HG03108 (cell line): ENCODE measurements around the gene SUV39H2.
"Not testable (repeated sequence)": the region's sequence is repeated elsewhere in the genome, so short reads cannot be mapped to it uniquely, and the experiment has no call there.

Experiments
- ATAC-seq: cut with Tn5 transposase; IDR thresholded peaks from one replicate; pipeline ENCODE4 v1.9.1; 2021; ENCODE audit warnings: moderate library complexity; ENCODE audit not compliant: unreplicated experiment

The SUV39H2 gene, protein sequence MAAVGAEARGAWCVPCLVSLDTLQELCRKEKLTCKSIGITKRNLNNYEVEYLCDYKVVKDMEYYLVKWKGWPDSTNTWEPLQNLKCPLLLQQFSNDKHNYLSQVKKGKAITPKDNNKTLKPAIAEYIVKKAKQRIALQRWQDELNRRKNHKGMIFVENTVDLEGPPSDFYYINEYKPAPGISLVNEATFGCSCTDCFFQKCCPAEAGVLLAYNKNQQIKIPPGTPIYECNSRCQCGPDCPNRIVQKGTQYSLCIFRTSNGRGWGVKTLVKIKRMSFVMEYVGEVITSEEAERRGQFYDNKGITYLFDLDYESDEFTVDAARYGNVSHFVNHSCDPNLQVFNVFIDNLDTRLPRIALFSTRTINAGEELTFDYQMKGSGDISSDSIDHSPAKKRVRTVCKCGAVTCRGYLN

DNA sequence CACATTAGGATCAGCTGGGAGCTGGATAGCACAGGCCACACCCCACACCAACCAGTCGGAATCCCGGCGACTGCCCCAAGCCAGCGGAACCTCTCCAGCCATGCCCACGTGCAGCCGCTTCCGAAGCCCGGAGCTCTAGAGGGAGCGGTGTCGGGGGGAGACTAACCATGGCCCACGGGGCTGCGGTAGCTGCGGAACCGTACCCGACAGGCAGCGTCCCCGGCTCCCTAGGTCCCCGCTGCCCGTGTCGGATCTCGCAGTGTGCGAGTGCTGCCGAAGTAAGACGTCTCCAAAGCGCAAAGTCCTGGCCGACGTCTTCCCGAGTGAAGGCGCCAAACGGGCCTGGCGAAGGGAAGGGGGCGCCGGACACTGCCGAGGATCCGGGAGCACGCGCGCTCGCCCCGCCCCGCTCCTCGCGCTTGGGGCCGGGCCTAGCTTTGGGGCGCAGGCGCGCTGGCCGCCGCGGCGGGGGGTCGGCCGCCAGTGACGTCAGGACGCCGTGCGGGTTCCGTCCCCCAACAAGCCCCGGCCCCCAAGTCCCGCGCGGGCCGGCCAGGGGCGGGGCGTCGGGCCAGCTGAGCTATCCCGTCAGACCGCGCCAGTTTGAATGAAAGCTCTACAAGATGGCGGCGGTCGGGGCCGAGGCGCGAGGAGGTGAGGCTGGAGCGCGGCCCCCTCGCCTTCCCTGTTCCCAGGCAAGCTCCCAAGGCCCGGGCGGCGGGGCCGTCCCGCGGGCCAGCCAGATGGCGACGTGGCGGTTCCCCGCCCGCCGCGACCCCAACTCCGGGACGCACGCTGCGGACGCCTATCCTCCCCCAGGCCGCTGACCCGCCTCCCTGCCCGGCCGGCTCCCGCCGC lies at the start of gene SUV39H2:
SUV39H2 (plus strand) TSS at position 601 of the 858 bp plus-strand sequence; CDS start at position 624, 23 bp downstream.
- ATAC-seq = peak; percentile 95

DNA sequence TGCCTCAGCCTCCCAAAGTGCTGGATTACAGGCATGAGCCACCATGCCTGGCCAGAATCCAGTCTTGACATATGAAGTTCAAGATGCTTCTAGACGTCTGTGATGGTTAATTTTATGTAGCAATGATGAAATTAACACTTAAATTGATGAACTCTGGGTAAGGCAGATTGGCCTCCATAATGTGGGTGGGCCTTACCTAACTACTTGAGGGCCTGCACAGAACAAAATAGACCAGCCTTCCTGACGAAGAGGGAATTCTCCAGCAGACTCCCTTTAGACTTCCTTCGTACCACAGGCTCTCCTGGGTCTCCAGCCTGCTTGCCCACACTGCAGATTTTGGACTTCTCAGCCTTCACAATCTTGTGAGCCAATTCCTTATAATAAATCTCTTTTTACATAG lies 45.6 kb upstream of the SUV39H2 start:
- no peak for ATAC-seq

DNA sequence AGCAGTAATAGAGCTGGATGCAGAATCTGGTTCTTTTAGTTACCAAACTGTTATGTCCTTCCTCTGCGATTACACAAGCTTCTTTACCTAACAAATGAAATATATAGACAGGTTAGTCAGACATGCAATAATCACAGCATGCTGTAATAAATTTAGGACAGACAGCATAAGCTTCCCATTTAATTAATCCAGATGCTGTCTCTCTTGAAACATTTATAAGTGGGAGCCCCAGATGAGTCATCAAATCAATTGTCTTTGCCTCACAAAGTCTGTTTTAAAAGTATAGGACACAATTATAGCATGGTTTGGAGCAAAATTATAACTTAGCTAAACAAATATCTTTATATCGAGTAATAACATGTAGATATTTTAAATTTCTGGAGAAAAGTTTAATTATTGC lies 42.5 kb upstream of the SUV39H2 start:
- ATAC-seq = no peak

DNA sequence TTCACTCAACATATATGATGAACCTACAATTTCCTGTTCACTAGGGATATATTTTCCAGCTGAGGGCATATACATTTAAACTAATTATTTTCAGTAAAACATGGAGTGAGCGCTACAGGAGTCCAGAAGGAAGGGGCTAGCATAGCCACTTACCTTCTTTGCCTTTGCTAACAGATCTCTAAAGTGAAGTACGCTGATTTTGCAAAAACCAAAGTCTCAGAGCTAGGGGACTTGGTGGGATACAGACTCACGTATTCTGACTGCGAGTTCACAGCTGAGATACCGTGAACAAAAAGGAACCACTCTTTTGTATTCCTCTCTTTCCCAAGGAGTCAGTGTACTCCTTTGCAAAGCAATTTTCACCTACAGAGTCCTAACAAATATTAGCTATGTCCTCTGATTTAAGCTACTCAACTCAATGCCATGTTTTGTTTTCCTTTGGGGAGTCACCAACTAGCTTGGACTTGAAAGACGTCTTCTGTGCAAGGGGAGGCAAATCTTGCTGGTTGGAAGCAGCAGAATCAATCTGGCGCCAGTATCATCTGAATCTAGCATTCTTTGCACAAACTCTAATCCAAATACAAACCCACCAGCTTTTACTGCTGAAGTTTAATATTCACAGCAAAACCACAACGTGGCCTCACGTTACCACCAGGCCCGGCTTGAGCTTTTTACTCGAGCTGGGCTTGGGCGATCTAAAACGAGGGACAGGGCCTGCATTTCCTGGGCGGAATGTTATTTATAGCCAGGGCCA lies 41.5 kb upstream of the SUV39H2 start:
- ATAC-seq = no peak

DNA sequence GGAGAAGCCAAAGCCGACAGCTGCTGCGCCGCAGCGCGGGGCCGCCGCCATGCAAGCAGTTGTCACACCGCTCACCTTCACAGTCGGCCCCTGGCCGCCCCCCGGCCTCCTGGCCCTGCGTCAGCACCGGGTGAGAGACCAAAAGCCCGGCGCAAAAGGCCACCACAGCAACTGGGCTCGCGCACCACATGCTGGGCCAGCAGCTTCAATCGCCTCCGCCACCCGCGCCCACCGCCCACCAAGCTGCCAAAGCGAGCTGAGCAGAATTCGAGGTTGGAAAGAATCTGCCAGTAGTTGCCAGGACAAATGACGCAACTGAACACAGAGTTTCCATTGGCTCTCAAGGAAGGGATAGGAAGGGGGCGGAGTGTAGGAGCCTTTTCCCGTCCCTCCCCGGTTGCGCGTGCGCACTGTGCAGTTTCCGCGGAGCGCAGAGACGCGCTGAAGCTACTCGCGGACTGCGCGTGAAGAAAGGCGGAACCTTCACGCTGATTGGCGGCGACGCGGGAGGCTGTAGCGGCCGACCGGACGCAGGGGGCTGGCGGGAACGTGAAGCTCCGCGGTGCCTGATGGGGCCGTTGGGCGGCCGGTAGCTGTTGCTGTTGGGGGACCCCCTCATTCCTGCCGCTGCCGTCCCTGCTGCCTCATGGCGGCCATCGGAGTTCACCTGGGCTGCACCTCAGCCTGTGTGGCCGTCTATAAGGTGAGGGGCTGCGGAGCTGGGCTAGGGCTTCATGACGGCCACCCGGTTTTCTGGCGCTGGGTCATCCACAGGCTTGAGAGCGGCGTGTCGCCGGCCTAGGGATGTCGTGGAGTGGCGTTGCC lies 40.7 kb upstream of the SUV39H2 start, which contains the start of the genes CDNF, HSPA14 and MSANTD7:
CDNF (minus strand) TSS at position 281 of the 825 bp plus-strand sequence; CDS start at position 190, 91 bp downstream.
HSPA14 (plus strand) TSS at position 550 of the 825 bp plus-strand sequence; CDS start at position 647, 97 bp downstream.
MSANTD7 (plus strand) TSS at position 550 of the 825 bp plus-strand sequence. CDS start 3,979 bp downstream, outside the sequence.
- peak; percentile 96 for ATAC-seq

DNA sequence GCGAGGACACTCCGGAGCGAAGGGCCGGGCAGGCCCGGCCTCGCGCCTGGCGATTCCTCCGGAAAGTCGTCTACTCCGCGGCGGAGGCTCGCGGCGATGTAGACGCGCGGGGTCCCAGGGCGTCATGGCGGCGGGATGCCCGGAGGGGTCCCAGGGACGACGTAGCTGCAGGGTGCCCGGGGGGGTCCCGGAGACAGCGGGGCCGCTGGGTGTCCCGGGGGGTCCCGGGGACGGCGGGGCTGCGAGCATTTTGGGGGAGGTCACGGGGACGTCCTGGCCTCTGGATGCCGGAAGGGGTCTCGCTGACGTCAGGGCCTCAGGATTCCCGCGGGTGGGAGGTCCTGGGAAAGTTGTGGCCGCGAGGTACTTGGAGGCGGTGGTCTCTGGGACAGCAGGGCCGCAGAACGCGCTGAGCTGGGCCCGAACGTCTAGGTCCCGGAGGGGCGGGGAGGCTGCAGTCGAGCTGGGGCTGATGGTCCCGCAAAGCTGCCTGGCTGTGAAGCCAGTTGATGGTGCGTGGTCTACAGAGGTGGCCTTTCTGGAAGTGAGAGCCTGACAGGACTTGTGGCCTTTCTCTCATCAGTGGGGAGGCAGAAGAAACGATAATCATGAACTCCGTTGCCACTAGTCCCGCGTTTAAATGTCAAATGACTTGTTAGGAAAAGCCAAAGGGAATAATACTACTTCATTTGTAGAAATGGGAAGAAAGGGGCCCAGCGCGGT lies 39.9 kb upstream of the SUV39H2 start:
- ATAC-seq = no peak

DNA sequence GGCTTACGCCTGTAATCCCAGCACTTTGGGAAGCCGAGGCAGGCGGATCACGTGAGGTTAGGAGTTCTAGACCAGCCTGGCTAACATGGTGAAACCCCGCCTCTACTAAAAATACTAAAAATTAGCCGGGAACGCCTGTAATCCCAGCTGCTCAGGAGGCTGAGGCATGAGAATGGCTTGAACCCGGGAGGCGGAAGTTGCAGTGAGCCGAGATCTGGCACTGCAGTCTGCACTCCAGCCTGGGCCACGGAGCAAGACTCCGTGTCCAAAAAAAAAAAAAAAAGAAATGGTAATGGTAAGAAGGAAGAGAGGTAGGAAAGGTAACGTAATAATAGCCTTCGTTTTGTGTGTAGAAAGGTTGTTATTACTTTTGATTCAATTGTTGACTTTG lies 39.4 kb upstream of the SUV39H2 start:
- no peak for ATAC-seq

DNA sequence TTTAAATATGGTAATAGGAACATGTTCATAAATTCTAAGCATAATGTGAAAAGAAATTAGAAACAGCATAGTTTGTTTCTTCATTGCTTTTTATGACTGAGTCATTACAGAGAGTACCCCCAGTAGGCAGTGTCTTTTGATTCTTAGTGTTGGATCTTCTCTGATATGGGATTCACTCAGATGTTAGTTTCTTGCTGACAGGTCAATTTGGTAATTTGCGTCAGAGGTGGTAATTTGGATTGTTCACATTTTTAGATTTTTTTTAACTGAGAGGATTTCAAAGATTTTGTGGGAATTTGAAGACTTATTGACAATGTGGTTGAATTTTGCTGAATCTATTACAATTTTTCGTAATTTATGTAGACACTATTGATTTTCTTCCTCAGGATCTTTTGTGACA lies 38.5 kb upstream of the SUV39H2 start:
- no peak for ATAC-seq

DNA sequence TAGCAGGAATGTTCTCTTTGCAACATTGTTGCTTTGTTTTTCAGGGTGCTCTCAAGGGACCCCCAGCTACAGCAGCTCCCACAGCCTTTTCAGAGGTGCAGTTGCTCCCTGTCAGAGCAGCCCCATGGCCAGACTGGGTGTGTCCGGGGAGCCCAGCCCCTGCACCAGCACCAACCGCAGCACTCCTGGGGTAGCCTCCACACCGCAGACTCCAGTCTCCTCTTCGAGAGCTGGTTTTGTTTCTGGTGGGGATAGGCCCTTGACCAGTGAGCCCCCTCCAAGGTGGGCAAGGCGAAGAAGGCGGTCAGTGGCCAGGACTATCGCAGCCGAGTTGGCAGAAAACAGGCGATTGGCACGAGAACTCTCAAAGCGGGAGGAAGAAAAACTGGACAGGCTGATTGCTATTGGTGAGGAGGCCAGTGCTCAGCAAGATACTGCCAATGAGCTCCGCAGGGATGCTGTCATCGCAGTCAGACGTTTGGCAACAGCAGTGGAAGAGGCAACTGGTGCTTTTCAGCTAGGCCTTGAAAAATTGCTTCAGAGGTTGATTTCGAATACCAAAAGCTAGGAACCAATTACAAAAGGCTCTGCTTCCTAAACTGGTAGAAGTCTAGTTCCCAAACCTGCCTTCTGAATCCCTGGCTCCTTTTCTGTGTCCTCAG lies 35.2 kb upstream of the SUV39H2 start:
- ATAC-seq = no peak

DNA sequence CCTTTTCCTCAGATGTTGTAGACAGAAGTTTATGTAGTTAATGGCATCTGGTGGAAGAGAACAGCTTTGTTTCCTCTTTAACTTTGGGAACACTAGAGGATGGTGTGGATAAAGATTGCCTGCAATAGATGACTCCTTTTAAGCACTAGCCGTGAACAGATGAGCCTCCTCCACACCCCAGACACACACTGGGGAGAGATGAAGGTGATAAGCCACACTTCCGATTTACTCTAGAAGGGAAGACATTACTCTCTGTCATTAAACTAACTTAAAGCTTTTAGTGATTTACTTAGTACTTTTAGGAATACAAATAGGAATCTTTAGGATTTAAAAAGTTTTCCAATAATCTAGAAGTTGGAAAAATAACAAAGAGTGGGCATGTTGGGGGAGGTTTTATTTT lies 33.7 kb upstream of the SUV39H2 start:
- ATAC-seq = no peak

DNA sequence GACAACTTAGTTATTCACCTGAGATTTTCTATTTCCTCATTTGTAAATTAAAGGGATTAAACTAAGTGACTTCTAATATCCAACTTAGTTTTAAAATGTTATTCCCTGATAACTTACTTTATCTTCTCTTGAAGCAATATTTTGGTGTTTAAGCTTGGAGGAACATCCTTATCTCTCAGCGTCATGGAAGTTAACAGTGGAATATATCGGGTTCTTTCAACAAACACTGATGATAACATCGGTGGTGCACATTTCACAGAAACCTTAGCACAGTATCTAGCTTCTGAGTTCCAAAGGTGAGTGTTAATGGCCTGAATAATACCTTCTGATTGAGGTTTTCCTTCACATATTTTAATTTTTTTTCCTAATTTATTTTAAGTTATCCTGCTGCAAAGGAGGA lies 26.4 kb upstream of the SUV39H2 start:
- ATAC-seq = no peak

DNA sequence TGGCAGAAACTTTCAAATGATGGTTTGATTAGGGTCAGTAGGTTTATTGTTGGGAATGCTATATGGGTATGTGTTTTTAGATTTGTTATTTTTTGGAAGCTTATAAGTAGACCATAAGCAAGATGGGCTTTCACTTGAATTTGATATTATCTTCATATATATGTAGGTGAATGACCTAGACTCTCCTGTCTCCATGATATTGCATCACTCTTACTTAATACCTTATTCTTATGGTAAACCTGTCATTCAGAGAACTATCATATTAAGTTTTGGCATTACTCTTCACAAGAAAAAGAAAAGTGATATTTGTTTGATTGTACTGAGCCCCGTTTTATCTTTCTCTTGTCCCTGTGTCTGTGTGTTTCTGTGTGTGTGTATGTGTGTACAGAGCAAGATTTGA lies 23.2 kb upstream of the SUV39H2 start:
- no peak for ATAC-seq

DNA sequence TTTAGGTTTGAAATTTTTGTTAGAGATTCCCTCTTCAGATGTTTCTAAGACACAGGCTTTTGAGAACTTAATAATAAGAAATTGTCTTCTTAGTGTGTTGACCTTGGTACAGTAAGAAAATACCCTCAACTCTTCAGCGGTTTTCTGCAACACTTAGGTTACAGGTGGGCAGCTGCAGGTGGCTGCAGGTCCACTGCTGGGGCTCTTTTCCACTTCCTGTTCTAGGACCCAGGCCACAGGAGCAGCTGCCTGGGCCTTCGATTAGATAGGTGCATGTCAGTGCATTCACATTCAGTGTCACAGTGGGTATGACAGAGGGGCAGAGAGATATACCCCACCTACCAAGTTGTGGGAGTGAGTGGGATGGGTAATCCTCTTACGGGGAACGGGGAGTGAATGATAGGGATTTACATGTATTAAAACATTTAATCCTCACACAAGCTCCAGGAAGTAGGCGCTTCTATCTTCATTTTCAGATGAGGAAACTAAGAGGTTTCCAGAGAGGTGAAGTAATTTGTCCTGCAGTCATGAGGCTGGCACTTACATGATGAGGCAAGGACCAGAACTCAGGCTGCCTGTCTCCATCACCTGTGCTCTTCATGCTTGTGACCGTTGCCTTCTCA lies 20.2 kb upstream of the SUV39H2 start:
- ATAC-seq = no peak

DNA sequence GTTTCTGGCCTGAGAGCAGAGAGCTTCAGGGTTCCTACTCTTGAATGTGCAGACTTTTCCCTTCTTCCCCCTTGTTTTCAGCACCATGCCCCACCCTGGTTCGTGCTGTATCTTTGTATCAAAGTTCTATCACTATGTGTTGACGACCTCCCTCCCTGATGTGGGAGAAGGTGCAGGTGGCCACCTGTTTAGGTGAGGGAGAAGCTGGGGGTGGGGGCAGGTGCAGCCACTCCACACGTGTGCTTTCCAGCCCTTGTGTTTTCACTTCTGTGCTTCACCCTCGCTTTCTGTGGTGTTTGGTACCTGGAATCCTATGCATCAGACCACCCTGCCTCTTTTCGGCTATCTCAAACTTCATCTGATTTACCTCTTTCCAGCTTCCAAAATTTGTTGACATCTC lies 19.6 kb upstream of the SUV39H2 start:
- no peak for ATAC-seq

DNA sequence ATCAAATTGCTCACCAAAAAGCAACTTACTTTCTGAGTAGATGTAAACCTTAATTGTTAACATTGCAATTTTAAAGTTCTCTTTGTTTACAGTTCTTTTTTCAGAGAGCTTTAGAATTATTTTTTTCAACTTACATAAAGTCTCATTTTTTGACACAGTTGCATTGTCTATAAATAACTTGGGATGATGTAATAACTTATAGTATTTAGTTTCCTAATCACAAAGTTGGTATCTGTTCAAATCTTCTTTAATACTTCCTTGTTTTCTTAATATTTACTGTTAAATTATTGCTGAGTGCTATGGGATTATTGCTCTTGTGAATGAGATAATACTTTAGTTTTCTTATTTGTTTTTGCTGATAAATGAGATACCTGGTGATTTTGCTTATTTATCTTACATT lies 18.9 kb upstream of the SUV39H2 start:
- no peak for ATAC-seq

DNA sequence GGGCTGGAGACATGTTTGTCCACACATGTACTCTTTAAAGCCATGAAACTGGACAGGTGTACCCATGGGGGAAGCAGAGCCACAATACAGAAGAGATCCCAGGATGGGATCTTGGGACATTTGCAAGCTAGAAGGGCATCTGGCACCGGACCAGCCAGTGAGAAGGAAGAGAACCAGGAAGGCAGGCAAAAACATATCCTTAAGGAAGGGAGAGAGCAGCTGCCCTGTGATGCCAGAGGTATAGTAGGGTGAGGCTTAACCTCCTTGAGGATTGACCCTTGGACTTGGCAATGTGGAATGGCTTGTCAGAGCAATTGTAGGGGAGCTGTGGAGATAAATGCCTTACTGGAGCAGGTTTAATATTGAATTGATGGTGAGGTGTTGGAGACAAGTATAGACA lies 17.9 kb upstream of the SUV39H2 start:
- ATAC-seq = no peak

DNA sequence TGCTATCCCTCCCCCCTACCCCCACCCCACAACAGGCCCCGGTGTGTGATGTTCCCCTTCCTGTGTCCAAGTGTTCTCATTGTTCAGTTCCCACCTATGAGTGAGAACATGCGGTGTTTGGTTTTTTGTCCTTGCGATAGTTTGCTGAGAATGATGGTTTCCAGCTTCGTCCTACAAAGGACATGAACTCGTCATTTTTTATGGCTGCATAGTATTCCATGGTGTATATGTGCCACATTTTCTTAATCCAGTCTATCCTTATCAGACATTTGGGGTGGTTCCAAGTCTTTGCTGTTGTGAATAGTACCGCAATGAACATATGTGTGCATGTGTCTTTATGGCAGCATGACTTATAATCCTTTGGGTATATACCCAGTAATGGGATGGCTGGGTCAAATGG lies 14.2 kb upstream of the SUV39H2 start:
- ATAC-seq = not testable (repeated sequence)

DNA sequence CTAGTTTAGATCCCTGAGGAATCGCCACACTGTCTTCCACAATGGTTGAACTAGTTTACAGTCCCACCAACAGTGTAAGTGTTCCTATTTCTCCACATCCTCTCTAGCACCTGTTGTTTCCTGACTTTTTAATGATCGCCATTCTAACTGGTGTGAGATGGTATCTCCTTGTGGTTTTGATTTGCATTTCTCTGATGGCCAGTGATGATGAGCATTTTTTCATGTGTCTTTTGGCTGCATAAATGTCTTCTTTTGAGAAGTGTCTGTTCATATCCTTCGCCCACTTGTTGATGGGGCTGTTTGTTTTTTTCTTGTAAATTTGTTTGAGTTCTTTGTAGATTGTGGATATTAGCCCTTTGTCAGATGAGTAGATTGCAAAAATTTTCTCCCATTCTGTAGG lies 13.8 kb upstream of the SUV39H2 start:
- not testable (repeated sequence) for ATAC-seq
